Adrenal gland (tissue), 12 donors: ENCODE measurements around the gene DRAP1. TPM values are rescaled to one million over a fixed set of nuclear protein-coding genes. Genes with fewer than 3 reads are reported as not detected.

Source experiments
- DNase-seq, 7 donors: peaks; one replicate each; pipeline ENCODE4 v3.0.0-alpha.2; 2019 to 2020
- H3K27ac ChIP-seq, 5 donors: fragments of 200-600 bp; sonication (generic) in 4 of 5; 1 replicate in 3 of 5; 2 replicates in 2 of 5; pipeline versions ENCODE4 v1.5.1 to v1.8.0; 2016 to 2020; ENCODE audit warnings: mild to moderate bottlenecking in 1 of 5
- H3K27me3 ChIP-seq: fragments of 200-600 bp; 2 replicates; pipeline ENCODE4 v1.8.0; 2021
- H3K36me3 ChIP-seq, 2 donors: fragments of 200-600 bp; replicated peaks in 1 of 2; 1 replicate in 1 of 2; 2 replicates in 1 of 2; pipeline versions ENCODE4 v1.5.1 to v1.8.0; 2018 to 2022
- H3K4me1 ChIP-seq, 2 donors: fragments of 200-600 bp; replicated peaks in 1 of 2; 1 replicate in 1 of 2; 2 replicates in 1 of 2; pipeline versions ENCODE4 v1.5.1 to v1.8.0; 2018 to 2021
- H3K4me3 ChIP-seq, 4 donors: fragments of 200-600 bp; sonication (generic) in 3 of 4; one replicate each; pipeline ENCODE4 v1.5.1; 2016 to 2018
- H3K9me3 ChIP-seq, 3 donors: fragments of 200-600 bp; sonication (generic) in 1 of 3; replicated peaks in 1 of 3; 1 replicate in 2 of 3; 2 replicates in 1 of 3; pipeline versions ENCODE4 v1.5.1 to v1.8.0; 2016 to 2021
- CTCF ChIP-seq, 6 experiments: fragments of 450-650 bp in 4 of 6; fragments of 200-600 bp in 2 of 6; sonication (generic) in 1 of 6; IDR thresholded peaks; 1 replicate in 5 of 6; 2 replicates in 1 of 6; pipeline versions ENCODE4 v1.5.1 to v1.8.0; 2016 to 2021; ENCODE audit warnings: antibody characterized with exemption in 6 of 6, mild to moderate bottlenecking in 2 of 6, moderate library complexity in 1 of 6
- POLR2A ChIP-seq, 2 donors: fragments of 450-650 bp; IDR thresholded peaks; one replicate each; pipeline ENCODE4 v1.6.1; 2017; ENCODE audit warnings: antibody characterized with exemption in 2 of 2, mild to moderate bottlenecking in 2 of 2, moderate library complexity in 1 of 2
- WGBS, 4 donors: extraction: QIAGEN DNeasy Blood & Tissue Kit in 2 of 4; methylation state at CpG; one replicate each; pipeline versions ENCODE4 v1.1.5 to v1.1.7; 2013 to 2017; 5-methylcytosine and 5-hydroxymethylcytosine counted together
- intact Hi-C, 2 donors: fragments of 100-400 bp; cut with DNase I; formaldehyde crosslinking; loops; one replicate each; pipeline versions ENCODE4 v1.14.1 to v1.15.0; 2022 to 2023
- polyA plus RNA-seq, 3 donors: library from polyadenylated mRNA; stranded (reverse); fragments of 200-250 nt in 2 of 3; fragments of 350-450 nt in 1 of 3; fragmentation: Illumina TruSeq in 1 of 3; extraction: RNeasy Lipid Tissue Mini Kit (QIAGEN cat#74804) in 1 of 3; gene quantifications; one replicate each; pipeline ENCODE4 v1.2.3, GENCODE V29; 2013 to 2014
- total RNA-seq, 9 donors: library from RNA; depleted of rRNA in 4 of 9; stranded (reverse); fragments of >200 nt in 4 of 9; fragments of 120-200 nt in 1 of 9; fragmentation: NEBNext Ultra II Directional in 1 of 9; extraction: Animal tissue kit (Norgen Biotek cat#: 25700) in 1 of 9; gene quantifications; one replicate each; pipeline versions ENCODE4 v1.1.0 to v1.2.4, GENCODE V29; 2013 to 2023
- donor health status: healthy with polysubstance abuse.
- donor health status: Bipolar disorder and iron deficiency.
- donor health status: DM: yes; HTN: yes; CAD: no.
- donor health status: DM: no; HTN: no; CAD: no.
- donor health status: DM: no; HTN: no; CAD: no.
- donor health status: DM: yes; HTN: yes; CAD: no.

The DRAP1 gene
- total and polyA plus RNA-seq, 12 donors, result 63.7 to 269 (median 94.9) TPM

- peak in 1 of 7 donors; percentile 24 for DNase-seq
- intact Hi-C loops, result loop anchor here in 1 of 2 donors (5.0 kb wide), 1 partner anchor 36 kb away; no protein-coding TSS in a partner anchor
- no peak overlapping the region for H3K4me3 ChIP-seq
- H3K27ac ChIP-seq, result no peak overlapping the region
- no peaks in the 10 kb centered on the region for H3K9me3 ChIP-seq
- H3K4me1 ChIP-seq, result peaks cover 25 to 34% of the 10 kb centered on the region in 2 donors
- TF ChIP-seq CTCF (IDR thresholded peaks at IDR 0.05) (no peak), POLR2A (IDR thresholded peaks at IDR 0.05) (no peak)
- H3K27me3 ChIP-seq, result no peaks in the 10 kb centered on the region
- peaks cover 0 to 19% of the 10 kb centered on the region in 2 donors for H3K36me3 ChIP-seq
- WGBS, 4 donors, result 87 to 95% (median 92%) methylated on average over 7 to 12 of the region's 12 CpGs
Observed at GRCh38 chr11:65921033-65921555, 1.9 kb downstream of the DRAP1 start.

DNA sequence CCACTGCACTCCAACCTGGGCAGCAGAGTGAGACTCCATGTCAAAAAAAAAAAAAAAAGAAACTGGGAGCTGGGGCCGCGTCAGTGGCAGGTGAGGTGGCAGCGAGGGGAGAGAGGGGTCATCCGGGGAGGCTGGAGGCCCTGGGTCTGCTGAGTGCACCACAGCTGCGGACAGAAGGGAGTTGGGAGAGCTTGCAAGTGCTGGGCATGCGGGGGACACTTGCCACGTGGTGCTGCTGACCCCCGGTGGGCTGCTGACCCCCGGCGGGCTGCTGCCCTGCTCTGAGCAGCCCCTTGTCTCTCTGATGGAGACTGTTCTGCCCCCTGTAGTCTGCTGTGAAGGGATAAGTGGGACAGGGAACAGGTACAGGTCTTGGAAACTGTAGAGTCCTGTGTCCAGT, 2.6 kb downstream of the DRAP1 start:
- H3K36me3 ChIP-seq, result peaks cover 0 to 19% of the 10 kb centered on the region in 2 donors
- H3K27ac ChIP-seq, result no peak overlapping the region
- no peak for DNase-seq
- peaks cover 21 to 26% of the 10 kb centered on the region in 2 donors for H3K4me1 ChIP-seq
- H3K27me3 ChIP-seq, result no peaks in the 10 kb centered on the region
- WGBS, 4 donors, result 88 to 94% (median 92%) methylated on average over 8 to 10 of the region's 10 CpGs
- H3K4me3 ChIP-seq, result no peak overlapping the region
- no peaks in the 10 kb centered on the region for H3K9me3 ChIP-seq
- TF ChIP-seq CTCF (IDR thresholded peaks at IDR 0.05) (no peak), POLR2A (IDR thresholded peaks at IDR 0.05) (no peak)
- intact Hi-C loops, result loop anchor here in 1 of 2 donors (5.0 kb wide), 1 partner anchor 35 kb away; no protein-coding TSS in a partner anchor

- intact Hi-C loops, result loop anchor here in 1 of 2 donors (5.0 kb wide), 1 partner anchor 35 kb away; no protein-coding TSS in a partner anchor
- no peak for DNase-seq
- H3K4me1 ChIP-seq, result peaks cover 15 to 19% of the 10 kb centered on the region in 2 donors
- H3K27ac ChIP-seq, result no peak overlapping the region
- TF ChIP-seq CTCF (IDR thresholded peaks at IDR 0.05) (no peak), POLR2A (IDR thresholded peaks at IDR 0.05) (no peak)
- H3K4me3 ChIP-seq, result no peak overlapping the region
- no peaks in the 10 kb centered on the region for H3K9me3 ChIP-seq
- peaks cover 0 to 19% of the 10 kb centered on the region in 2 donors for H3K36me3 ChIP-seq
- no peaks in the 10 kb centered on the region for H3K27me3 ChIP-seq
- WGBS, 4 donors, result 74 to 88% (median 83%) methylated on average over 3 of the region's 3 CpGs
Observed at GRCh38 chr11:65922565-65922964, 3.3 kb downstream of the DRAP1 start.

DNA sequence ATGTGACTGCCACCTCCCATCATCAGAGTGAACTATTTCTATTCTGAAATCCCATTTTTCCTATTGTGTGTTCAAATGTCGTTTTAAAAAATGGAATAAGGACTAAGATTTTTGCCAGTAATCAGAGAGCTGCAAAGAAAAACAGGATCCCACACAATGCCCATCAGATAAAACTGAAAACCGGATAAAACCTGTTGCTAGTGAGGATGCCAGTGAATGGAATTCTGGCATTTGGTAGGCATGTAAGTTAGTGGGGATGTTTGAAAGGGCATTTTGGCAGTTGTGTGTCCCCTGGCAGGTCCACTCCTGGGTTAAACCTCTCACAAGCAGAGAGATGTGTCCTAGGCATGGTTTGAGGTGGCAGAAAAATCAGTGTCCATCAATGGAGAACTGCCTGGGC, 6.2 kb downstream of the DRAP1 start:
- Histone ChIP-seq H3K9me3 (no peaks in the 10 kb centered on the region), H3K4me3 (no peak overlapping the region), H3K36me3 (peaks cover 0 to 19% of the 10 kb centered on the region in 2 donors), H3K27me3 (no peaks in the 10 kb centered on the region), H3K27ac (no peak overlapping the region), H3K4me1 (peaks cover 3 to 6% of the 10 kb centered on the region in 2 donors)
- DNase-seq, result no peak
- TF ChIP-seq CTCF (IDR thresholded peaks at IDR 0.05) (no peak), POLR2A (IDR thresholded peaks at IDR 0.05) (no peak)
- intact Hi-C loops, result no loop called here
- 47 to 83% (median 65%) methylated on average over 2 of the region's 2 CpGs for WGBS, 4 donors
